Endothelial cell (in vitro differentiated cells): ENCODE data around the gene NPHP4. TPM values are rescaled to one million over a fixed set of nuclear protein-coding genes. Genes with fewer than 3 reads are reported as not detected.

Experiments
- DNase-seq: peaks from one replicate; pipeline ENCODE4 v3.0.0; 2021; ENCODE audit warnings: low spot score
- H3K27ac Mint-ChIP-seq: one replicate; pipeline ENCODE4 v1.8.0; 2021; ENCODE audit warnings: mixed read lengths, inconsistent platforms; ENCODE audit not compliant: unreplicated experiment
- H3K27me3 Mint-ChIP-seq: one replicate; pipeline ENCODE4 v1.8.0; 2021; ENCODE audit warnings: mild to moderate bottlenecking, moderate library complexity, mixed read lengths, inconsistent platforms; ENCODE audit not compliant: unreplicated experiment
- H3K36me3 Mint-ChIP-seq: one replicate; pipeline ENCODE4 v1.8.0; 2021; ENCODE audit warnings: mild to moderate bottlenecking, low read depth, mixed read lengths, inconsistent platforms; ENCODE audit not compliant: unreplicated experiment
- H3K4me1 Mint-ChIP-seq: one replicate; pipeline ENCODE4 v1.8.0; 2021; ENCODE audit warnings: mild to moderate bottlenecking, mixed read lengths, inconsistent platforms; ENCODE audit not compliant: unreplicated experiment
- H3K4me3 Mint-ChIP-seq: one replicate; pipeline ENCODE4 v1.8.0; 2021; ENCODE audit warnings: mild to moderate bottlenecking, mixed read lengths, inconsistent platforms; ENCODE audit not compliant: unreplicated experiment
- H3K9me3 Mint-ChIP-seq: one replicate; pipeline ENCODE4 v1.8.0; 2021; ENCODE audit warnings: mixed read lengths, inconsistent platforms; ENCODE audit not compliant: unreplicated experiment
- long read RNA-seq: library from polyadenylated mRNA; unstranded; transcript quantifications from one replicate; pipeline ENCODE4 v2.0.0, GENCODE V29; 2020; ENCODE audit not compliant: unreplicated experiment
- total RNA-seq: library from RNA; stranded (reverse); fragmentation: NEBNext Ultra II Directional; extraction: Animal tissue kit (Norgen Biotek cat#: 25700); gene quantifications from one replicate; pipeline ENCODE4 v1.2.1, GENCODE V29; 2021; ENCODE audit not compliant: unreplicated experiment
- TF ChIP-seq, protein P1 (sequence below): fragments of 200-600 bp; sonication (generic); IDR thresholded peaks from one replicate; pipeline ENCODE4 v1.5.0; 2021; ENCODE audit warnings: antibody characterized with exemption; ENCODE audit not compliant: unreplicated experiment

The NPHP4 gene
- 15.3 TPM for total RNA-seq
- long read RNA-seq, partial matches to known transcripts = 0 of 2 reads
- long read RNA-seq, other reads (novel, unspliced or antisense) = 2 of 2 reads

DNA sequence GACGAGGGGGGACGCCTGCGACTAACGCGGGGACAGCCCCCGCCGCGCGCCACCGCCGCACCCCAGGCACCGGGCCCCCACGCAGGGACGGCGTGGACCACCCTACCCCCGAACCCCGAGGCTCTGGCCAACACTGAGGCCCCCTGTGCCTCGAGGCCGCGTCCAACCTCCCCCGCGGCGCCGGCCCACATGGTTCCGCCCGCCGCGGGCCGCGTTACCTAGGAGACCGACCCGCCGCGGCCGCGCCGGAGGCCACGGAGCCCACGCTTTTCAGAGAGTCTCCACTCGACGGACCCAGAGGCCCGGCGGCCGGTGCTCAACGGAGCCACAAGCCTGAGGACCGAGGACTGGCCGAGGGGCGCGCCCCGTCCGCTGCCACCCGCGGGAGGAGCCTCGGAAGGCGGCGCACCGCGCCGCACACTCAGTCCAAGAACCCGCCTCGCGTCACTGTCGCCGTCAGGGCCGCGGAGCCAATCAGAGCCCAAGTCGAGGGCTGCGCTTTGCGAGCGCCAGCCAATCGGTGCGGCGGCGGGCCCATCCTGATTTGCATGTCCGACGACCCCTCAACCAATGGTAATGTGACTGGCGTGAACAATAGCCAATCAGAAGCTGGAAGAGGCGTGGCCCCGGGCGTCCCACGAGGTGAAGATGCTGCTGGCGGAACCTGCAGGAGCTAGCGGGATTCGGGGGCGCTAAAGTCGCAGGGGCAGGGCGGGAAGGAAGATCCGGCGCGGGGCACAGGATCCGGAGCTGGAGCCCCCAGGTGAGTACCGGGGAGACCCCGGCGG lies at the start of gene NPHP4:
Gene NPHP4, minus strand, starts transcription at position 400 of the 788 bp plus-strand sequence. CDS start 6,136 bp downstream, outside the sequence.
- Mint-ChIP-seq H3K4me3 (peak within 1 kb of the TSS; percentile 94), H3K4me1 (peaks cover 10% of the 10 kb centered on the region), H3K36me3 (no peaks in the 10 kb centered on the region), H3K27ac (peak within 1 kb of the TSS; percentile 52), H3K27me3 (peaks cover 15% of the 10 kb centered on the region), H3K9me3 (no peaks in the 10 kb centered on the region)
- DNase-seq = peak; percentile 97
- TF ChIP-seq, protein P1, sequence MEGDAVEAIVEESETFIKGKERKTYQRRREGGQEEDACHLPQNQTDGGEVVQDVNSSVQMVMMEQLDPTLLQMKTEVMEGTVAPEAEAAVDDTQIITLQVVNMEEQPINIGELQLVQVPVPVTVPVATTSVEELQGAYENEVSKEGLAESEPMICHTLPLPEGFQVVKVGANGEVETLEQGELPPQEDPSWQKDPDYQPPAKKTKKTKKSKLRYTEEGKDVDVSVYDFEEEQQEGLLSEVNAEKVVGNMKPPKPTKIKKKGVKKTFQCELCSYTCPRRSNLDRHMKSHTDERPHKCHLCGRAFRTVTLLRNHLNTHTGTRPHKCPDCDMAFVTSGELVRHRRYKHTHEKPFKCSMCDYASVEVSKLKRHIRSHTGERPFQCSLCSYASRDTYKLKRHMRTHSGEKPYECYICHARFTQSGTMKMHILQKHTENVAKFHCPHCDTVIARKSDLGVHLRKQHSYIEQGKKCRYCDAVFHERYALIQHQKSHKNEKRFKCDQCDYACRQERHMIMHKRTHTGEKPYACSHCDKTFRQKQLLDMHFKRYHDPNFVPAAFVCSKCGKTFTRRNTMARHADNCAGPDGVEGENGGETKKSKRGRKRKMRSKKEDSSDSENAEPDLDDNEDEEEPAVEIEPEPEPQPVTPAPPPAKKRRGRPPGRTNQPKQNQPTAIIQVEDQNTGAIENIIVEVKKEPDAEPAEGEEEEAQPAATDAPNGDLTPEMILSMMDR = no peak

DNA sequence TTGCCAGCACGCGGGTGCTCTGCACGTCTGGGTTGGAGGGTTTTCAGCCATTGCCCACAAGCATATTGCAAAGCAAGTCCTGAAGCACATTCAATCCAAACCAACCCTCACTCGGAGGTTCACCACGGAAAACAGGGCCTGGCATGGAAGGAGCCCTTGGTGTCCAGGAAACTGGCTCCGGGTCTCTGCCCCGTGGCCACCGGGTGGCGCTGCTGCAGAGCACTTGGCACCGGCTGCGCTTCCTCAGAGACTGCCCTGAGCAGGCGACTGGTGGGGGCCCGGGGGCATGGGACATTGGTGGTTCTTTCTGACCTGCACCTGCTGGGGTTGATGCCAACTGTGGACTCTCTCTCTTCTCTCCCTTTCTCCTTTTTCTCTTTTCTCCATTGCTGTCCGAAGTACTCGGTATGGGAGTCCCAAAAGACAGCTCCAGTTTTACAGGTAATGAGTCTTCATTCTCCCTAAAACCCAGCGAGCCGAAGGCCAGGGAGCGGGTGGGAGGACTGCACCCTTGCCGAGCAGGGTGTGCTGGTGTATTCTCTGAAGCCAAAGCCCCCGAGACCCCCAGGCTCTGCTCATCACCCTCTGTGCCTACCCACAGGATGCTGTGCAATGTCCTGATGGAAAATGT lies 49.3 kb upstream of the NPHP4 start:
- TF ChIP-seq, protein P1 = peak; percentile 66
- H3K4me1 Mint-ChIP-seq = no peaks in the 10 kb centered on the region
- no peak overlapping the region for H3K4me3 Mint-ChIP-seq
- H3K9me3 Mint-ChIP-seq = no peaks in the 10 kb centered on the region
- H3K27me3 Mint-ChIP-seq = peaks cover 6% of the 10 kb centered on the region
- peak; percentile 73 for DNase-seq
- no peaks in the 10 kb centered on the region for H3K36me3 Mint-ChIP-seq
- H3K27ac Mint-ChIP-seq = no peak overlapping the region

DNA sequence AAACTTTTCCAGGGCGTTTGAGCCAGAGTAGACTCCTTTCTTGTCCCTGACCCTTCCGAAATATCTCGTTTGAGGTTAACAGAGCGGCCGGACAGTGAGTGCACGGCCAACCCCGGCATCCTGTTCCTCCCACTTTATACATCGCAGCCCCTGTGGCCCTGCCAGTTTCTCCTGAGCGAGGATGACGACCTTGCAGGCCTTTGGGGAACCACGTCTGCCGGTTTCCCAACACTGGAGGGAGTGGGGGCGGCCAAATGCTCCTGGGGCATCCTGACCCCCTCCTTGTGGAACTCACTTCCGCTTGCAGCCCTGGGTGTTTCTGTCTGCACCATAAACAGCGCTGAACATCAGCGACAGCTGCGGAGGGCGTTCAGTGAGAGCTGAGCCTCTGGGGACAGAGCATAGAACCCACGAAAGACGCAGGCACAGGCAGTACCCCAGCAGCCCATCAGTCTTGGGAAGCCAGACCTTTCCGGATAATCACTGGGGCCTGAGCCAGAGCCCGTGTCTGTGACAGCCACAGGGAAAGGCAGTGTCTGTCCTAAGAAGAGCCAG lies 48.7 kb upstream of the NPHP4 start:
- H3K4me3 Mint-ChIP-seq = no peak overlapping the region
- H3K27ac Mint-ChIP-seq = no peak overlapping the region
- H3K9me3 Mint-ChIP-seq = no peaks in the 10 kb centered on the region
- H3K27me3 Mint-ChIP-seq = peaks cover 6% of the 10 kb centered on the region
- DNase-seq = no peak
- H3K36me3 Mint-ChIP-seq = no peaks in the 10 kb centered on the region
- H3K4me1 Mint-ChIP-seq = no peaks in the 10 kb centered on the region
- TF ChIP-seq, protein P1 = no peak

DNA sequence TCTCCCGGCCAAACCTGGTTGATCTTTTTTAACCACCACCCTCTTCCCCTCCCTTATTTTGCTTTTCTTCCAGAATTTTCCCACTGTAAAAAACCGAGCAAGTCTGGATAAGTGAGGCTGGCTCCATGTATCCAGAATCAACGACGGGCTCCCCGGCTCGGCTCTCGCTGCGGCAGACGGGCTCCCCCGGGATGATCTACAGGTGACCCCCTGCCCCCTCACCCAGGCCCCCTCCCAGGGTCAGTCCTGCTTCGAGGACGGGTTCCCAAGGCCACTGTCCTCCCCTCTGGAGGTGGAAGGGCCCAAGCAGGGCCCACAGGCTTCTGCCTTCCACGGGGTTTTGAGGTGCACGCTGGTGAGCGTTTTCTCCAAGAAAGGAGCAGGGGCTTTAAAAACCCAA lies 48.2 kb upstream of the NPHP4 start:
- peaks cover 6% of the 10 kb centered on the region for H3K27me3 Mint-ChIP-seq
- TF ChIP-seq, protein P1 = no peak
- H3K9me3 Mint-ChIP-seq = no peaks in the 10 kb centered on the region
- no peak overlapping the region for H3K4me3 Mint-ChIP-seq
- DNase-seq = no peak
- no peak overlapping the region for H3K27ac Mint-ChIP-seq
- H3K4me1 Mint-ChIP-seq = no peaks in the 10 kb centered on the region
- no peaks in the 10 kb centered on the region for H3K36me3 Mint-ChIP-seq
